Upper lobe of left lung (tissue), 6 donors: Measurements from ENCODE around the gene NLRP10. TPM values are rescaled to one million over a fixed set of nuclear protein-coding genes. Genes with fewer than 3 reads are reported as not detected.
A peak's percentile ranks its signal among the peaks of the same experiment; 100 is the strongest.

ENCODE experiments used
- ATAC-seq, 2 donors: fragments of 200-7000 bp; cut with Tn5 transposase; one replicate each; pipeline ENCODE4 v1.9.1; 2022; ENCODE audit warnings: mild to moderate bottlenecking in 2 of 2, moderate library complexity in 2 of 2; ENCODE audit not compliant: low FRiP score in 2 of 2
- DNase-seq, 2 donors: peaks; one replicate each; pipeline ENCODE4 v3.0.0-alpha.2; 2019 to 2020
- H3K27ac ChIP-seq, 4 donors: fragments of 200-600 bp; sonication (generic); one replicate each; pipeline ENCODE4 v1.5.1; 2016 to 2019
- H3K27me3 ChIP-seq, 4 donors: fragments of 200-600 bp; sonication (generic); one replicate each; pipeline ENCODE4 v1.5.1; 2017 to 2019
- H3K36me3 ChIP-seq, 4 donors: fragments of 200-600 bp; sonication (generic); one replicate each; pipeline ENCODE4 v1.5.1; 2016 to 2019
- H3K4me1 ChIP-seq, 4 donors: fragments of 200-600 bp; sonication (generic); one replicate each; pipeline ENCODE4 v1.5.1; 2018 to 2019
- H3K4me3 ChIP-seq, 4 donors: fragments of 200-600 bp; sonication (generic); one replicate each; pipeline ENCODE4 v1.5.1; 2017 to 2019; ENCODE audit warnings: mild to moderate bottlenecking in 2 of 4, moderate library complexity in 1 of 4
- H3K9me3 ChIP-seq, 4 donors: fragments of 200-600 bp; sonication (generic); one replicate each; pipeline ENCODE4 v1.5.1; 2018 to 2019
- EP300 ChIP-seq, 4 donors: sonication (generic); formaldehyde crosslinking; IDR thresholded peaks; one replicate each; pipeline ENCODE4 v1.5.1; 2017; ENCODE audit warnings: antibody characterized with exemption in 4 of 4, control low read depth in 2 of 4
- POLR2A ChIP-seq, 4 donors: fragments of 450-650 bp; IDR thresholded peaks; one replicate each; pipeline ENCODE4 v1.5.1; 2016 to 2017; ENCODE audit warnings: antibody characterized with exemption in 4 of 4, mild to moderate bottlenecking in 2 of 4
- POLR2AphosphoS5 ChIP-seq, 2 donors: sonication (generic); formaldehyde crosslinking; IDR thresholded peaks; one replicate each; pipeline ENCODE4 v1.5.1; 2017; ENCODE audit warnings: antibody characterized with exemption in 2 of 2
- WGBS, 2 donors: methylation state at CpG; one replicate each; pipeline ENCODE4 v1.1.5; 2017 to 2018; 5-methylcytosine and 5-hydroxymethylcytosine counted together
- total RNA-seq, 6 donors: library from RNA; depleted of rRNA in 4 of 6; stranded (reverse); fragments of >200 nt in 4 of 6; gene quantifications; one replicate each; pipeline versions ENCODE4 v1.1.0 to v1.2.1, GENCODE V29; 2016 to 2021
- TF ChIP-seq, protein P1 (sequence below), 6 experiments: fragments of 450-650 bp in 4 of 6; fragments of 200-600 bp in 2 of 6; sonication (generic) in 2 of 6; IDR thresholded peaks; one replicate each; pipeline ENCODE4 v1.5.1; 2016 to 2019; ENCODE audit warnings: antibody characterized with exemption in 6 of 6
- donor health status: DM: no; HTN: no; CAD: no; lungs with moderate emphysema.
- donor health status: DM: no; HTN: yes; CAD: no; lungs with severe emphysema.

NLRP10 gene
- not detected for total RNA-seq

- no peak within 1 kb of the TSS for H3K27ac ChIP-seq
- no peak for ATAC-seq
- no peak within 1 kb of the TSS for H3K4me3 ChIP-seq
- no peaks in the 10 kb centered on the region for H3K27me3 ChIP-seq
- H3K36me3 ChIP-seq = no peaks in the 10 kb centered on the region
- H3K4me1 ChIP-seq = no peaks in the 10 kb centered on the region
- DNase-seq = no peak
- H3K9me3 ChIP-seq = no peaks in the 10 kb centered on the region
- 67 to 79% methylated on average over 1 of the region's 1 CpG for WGBS, 2 donors
- TF ChIP-seq POLR2A (IDR thresholded peaks at IDR 0.05) (no peak), EP300 (IDR thresholded peaks at IDR 0.05) (no peak), POLR2AphosphoS5 (IDR thresholded peaks at IDR 0.05) (no peak)
- TF ChIP-seq, protein P1, sequence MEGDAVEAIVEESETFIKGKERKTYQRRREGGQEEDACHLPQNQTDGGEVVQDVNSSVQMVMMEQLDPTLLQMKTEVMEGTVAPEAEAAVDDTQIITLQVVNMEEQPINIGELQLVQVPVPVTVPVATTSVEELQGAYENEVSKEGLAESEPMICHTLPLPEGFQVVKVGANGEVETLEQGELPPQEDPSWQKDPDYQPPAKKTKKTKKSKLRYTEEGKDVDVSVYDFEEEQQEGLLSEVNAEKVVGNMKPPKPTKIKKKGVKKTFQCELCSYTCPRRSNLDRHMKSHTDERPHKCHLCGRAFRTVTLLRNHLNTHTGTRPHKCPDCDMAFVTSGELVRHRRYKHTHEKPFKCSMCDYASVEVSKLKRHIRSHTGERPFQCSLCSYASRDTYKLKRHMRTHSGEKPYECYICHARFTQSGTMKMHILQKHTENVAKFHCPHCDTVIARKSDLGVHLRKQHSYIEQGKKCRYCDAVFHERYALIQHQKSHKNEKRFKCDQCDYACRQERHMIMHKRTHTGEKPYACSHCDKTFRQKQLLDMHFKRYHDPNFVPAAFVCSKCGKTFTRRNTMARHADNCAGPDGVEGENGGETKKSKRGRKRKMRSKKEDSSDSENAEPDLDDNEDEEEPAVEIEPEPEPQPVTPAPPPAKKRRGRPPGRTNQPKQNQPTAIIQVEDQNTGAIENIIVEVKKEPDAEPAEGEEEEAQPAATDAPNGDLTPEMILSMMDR (IDR thresholded peaks at IDR 0.05) = no peak
Measured at GRCh38 chr11:7965386-7965785, at the start of gene NLRP10. NLRP10 (minus strand) TSS chr11:7965447; CDS start chr11:7963495, 1,952 bp downstream.

GRCh38 chr11:8013833-8014232 lies 48.6 kb upstream of the NLRP10 start:
- H3K4me1 ChIP-seq = peaks cover 5 to 9% (median 7%) of the 10 kb centered on the region in 4 donors
- no peaks in the 10 kb centered on the region for H3K9me3 ChIP-seq
- no peak overlapping the region for H3K4me3 ChIP-seq
- WGBS, 2 donors = 75% methylated on average over 5 of the region's 5 CpGs
- H3K36me3 ChIP-seq = no peaks in the 10 kb centered on the region
- TF ChIP-seq EP300 (IDR thresholded peaks at IDR 0.05) (no peak), POLR2AphosphoS5 (IDR thresholded peaks at IDR 0.05) (no peak), POLR2A (IDR thresholded peaks at IDR 0.05) (no peak)
- TF ChIP-seq, protein P1 (IDR thresholded peaks at IDR 0.05) = no peak
- H3K27ac ChIP-seq = no peak overlapping the region
- DNase-seq = no peak
- H3K27me3 ChIP-seq = peaks cover 0 to 8% (median 5%) of the 10 kb centered on the region in 4 donors
- no peak for ATAC-seq

GRCh38 chr11:8011981-8012444 lies 46.8 kb upstream of the NLRP10 start:
- TF ChIP-seq, protein P1 (IDR thresholded peaks at IDR 0.05) = no peak
- TF ChIP-seq POLR2A (IDR thresholded peaks at IDR 0.05) = no peak
- TF ChIP-seq POLR2AphosphoS5 (IDR thresholded peaks at IDR 0.05) = no peak
- no peak for TF ChIP-seq EP300 (IDR thresholded peaks at IDR 0.05)
- Histone ChIP-seq H3K9me3 (no peaks in the 10 kb centered on the region), H3K36me3 (no peaks in the 10 kb centered on the region), H3K4me3 (no peak overlapping the region), H3K27me3 (peaks cover 0 to under 1% (median 0%) of the 10 kb centered on the region in 4 donors), H3K27ac (no peak overlapping the region), H3K4me1 (no peaks in the 10 kb centered on the region)
- DNase-seq (no peak), ATAC-seq (peak in 1 of 2 donors; percentile 15)
- WGBS, 2 donors = 56 to 62% methylated on average over 3 to 4 of the region's 4 CpGs

DNA sequence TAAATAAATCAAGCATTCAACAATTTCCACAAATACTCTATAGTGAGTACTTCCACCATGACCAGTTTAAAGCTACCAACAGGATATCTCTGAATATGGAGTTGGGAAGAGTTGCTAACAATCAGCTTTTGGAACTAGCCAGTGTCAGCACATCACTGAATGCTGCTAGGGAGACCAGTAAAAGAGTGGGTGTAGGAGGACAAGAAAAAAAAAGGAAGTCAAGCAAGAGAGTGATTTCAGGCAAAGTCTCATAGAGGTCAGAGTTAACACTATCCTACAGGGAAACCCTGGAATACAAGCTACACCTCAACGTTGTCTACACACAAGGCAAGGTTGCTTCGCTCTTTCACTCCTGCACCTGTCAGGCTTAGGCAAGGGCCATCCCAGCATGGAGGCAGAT lies 46.1 kb upstream of the NLRP10 start:
- H3K36me3 ChIP-seq = no peaks in the 10 kb centered on the region
- H3K27me3 ChIP-seq = no peaks in the 10 kb centered on the region
- DNase-seq (no peak), ATAC-seq (no peak)
- TF ChIP-seq POLR2A (IDR thresholded peaks at IDR 0.05) = no peak
- no peak for TF ChIP-seq POLR2AphosphoS5 (IDR thresholded peaks at IDR 0.05)
- TF ChIP-seq EP300 (IDR thresholded peaks at IDR 0.05) = no peak
- WGBS, 2 donors = 71 to 77% methylated on average over 2 of the region's 2 CpGs
- no peak overlapping the region for H3K27ac ChIP-seq
- no peaks in the 10 kb centered on the region for H3K9me3 ChIP-seq
- no peaks in the 10 kb centered on the region for H3K4me1 ChIP-seq
- H3K4me3 ChIP-seq = no peak overlapping the region

- TF ChIP-seq POLR2AphosphoS5 (IDR thresholded peaks at IDR 0.05) (no peak), POLR2A (IDR thresholded peaks at IDR 0.05) (no peak), EP300 (IDR thresholded peaks at IDR 0.05) (no peak)
- TF ChIP-seq, protein P1 (IDR thresholded peaks at IDR 0.05) = no peak
- ATAC-seq (no peak), DNase-seq (no peak)
- Histone ChIP-seq H3K27me3 (no peaks in the 10 kb centered on the region), H3K27ac (no peak overlapping the region), H3K36me3 (no peaks in the 10 kb centered on the region), H3K4me3 (no peak overlapping the region), H3K4me1 (no peaks in the 10 kb centered on the region), H3K9me3 (no peaks in the 10 kb centered on the region)
- 93 to 95% methylated on average over 2 to 3 of the region's 3 CpGs for WGBS, 2 donors
Measured at GRCh38 chr11:8009856-8010255, 44.6 kb upstream of the NLRP10 start.
